Tongue (tissue), 2 donors: ENCODE measurements around the gene PATE4. TPM values are rescaled to one million over a fixed set of nuclear protein-coding genes. Genes with fewer than 3 reads are reported as not detected.
A peak's percentile ranks its signal among the peaks of the same experiment; 100 is the strongest.
"Not testable (repeated sequence)": the region's sequence is repeated elsewhere in the genome, so short reads cannot be mapped to it uniquely, and the experiment has no call there.

ENCODE experiments used
- DNase-seq: peaks from one replicate; pipeline ENCODE4 v3.0.0-alpha.2; 2015
- total RNA-seq: library from RNA; depleted of rRNA; stranded (reverse); fragments of >200 nt; gene quantifications from one replicate; pipeline ENCODE4 v1.2.3, GENCODE V29; 2014

The PATE4 gene
- not detected for total RNA-seq

GRCh38 chr11:125833016-125833415 is at the start of gene PATE4:
PATE4 (plus strand) TSS chr11:125833316; CDS start chr11:125833360, 44 bp downstream.
- no peak for DNase-seq

- no peak for DNase-seq
Observed at GRCh38 chr11:125784678-125785077, 48.4 kb upstream of the PATE4 start.

GRCh38 chr11:125787827-125788226 is 45.3 kb upstream of the PATE4 start, which contains the start of gene PATE3:
PATE3 (plus strand) TSS chr11:125788127; CDS start chr11:125788152, 25 bp downstream.
- DNase-seq, result no peak

GRCh38 chr11:125790825-125791224 is 42.3 kb upstream of the PATE4 start:
- DNase-seq, result no peak

GRCh38 chr11:125797641-125798040 is 35.5 kb upstream of the PATE4 start:
- no peak for DNase-seq

- DNase-seq, result no peak
Observed at GRCh38 chr11:125799808-125800207, 33.3 kb upstream of the PATE4 start.

GRCh38 chr11:125802387-125802786 is 30.7 kb upstream of the PATE4 start:
- no peak for DNase-seq

GRCh38 chr11:125807909-125808308 is 25.2 kb upstream of the PATE4 start:
- DNase-seq, result no peak

GRCh38 chr11:125835748-125836147 is 2.6 kb downstream of the PATE4 start:
- no peak for DNase-seq

- DNase-seq, result no peak
Observed at GRCh38 chr11:125842321-125842948, 9.3 kb downstream of the PATE4 start.

- DNase-seq, result no peak
Observed at GRCh38 chr11:125846188-125846587, 13.1 kb downstream of the PATE4 start.

GRCh38 chr11:125857670-125858069 is 24.6 kb downstream of the PATE4 start:
- DNase-seq, result not testable (repeated sequence)

GRCh38 chr11:125862786-125863185 is 29.7 kb downstream of the PATE4 start:
- not testable (repeated sequence) for DNase-seq

- DNase-seq, result not testable (repeated sequence)
Observed at GRCh38 chr11:125865354-125865753, 32.2 kb downstream of the PATE4 start.

GRCh38 chr11:125869521-125869920 is 36.4 kb downstream of the PATE4 start:
- no peak for DNase-seq

GRCh38 chr11:125871391-125872137 is 38.4 kb downstream of the PATE4 start:
- peak; percentile 9 for DNase-seq

GRCh38 chr11:125872138-125872491 is 39.0 kb downstream of the PATE4 start:
- DNase-seq, result no peak

- DNase-seq, result no peak
Observed at GRCh38 chr11:125873881-125874555, 40.9 kb downstream of the PATE4 start.

- peak; percentile 84 for DNase-seq
Observed at GRCh38 chr11:125874556-125875124, 41.5 kb downstream of the PATE4 start.

- no peak for DNase-seq
Observed at GRCh38 chr11:125881291-125881690, 48.2 kb downstream of the PATE4 start.

GRCh38 chr11:125883375-125883774 is 50.3 kb downstream of the PATE4 start:
- DNase-seq, result no peak

GRCh38 chr11:125886997-125887372 is 53.9 kb downstream of the PATE4 start:
- DNase-seq, result peak; percentile 50
